M059J (cell line): ENCODE data around the gene CABCOCO1. TPM values are rescaled to one million over a fixed set of nuclear protein-coding genes. Genes with fewer than 3 reads are reported as not detected.

ENCODE experiments used
- DNase-seq: peaks from one replicate; pipeline ENCODE4 v3.0.0-alpha.2; 2012; ENCODE audit warnings: low read depth
- total RNA-seq: library from RNA; depleted of rRNA; stranded (reverse); fragments of >200 nt; shearing (Covaris generic); gene quantifications from 2 replicates; pipeline ENCODE4 v1.2.3, GENCODE V29; 2014; rRNA removed

The CABCOCO1 gene
- 0.96 and 3.6 TPM in 2 replicates for total RNA-seq

DNA sequence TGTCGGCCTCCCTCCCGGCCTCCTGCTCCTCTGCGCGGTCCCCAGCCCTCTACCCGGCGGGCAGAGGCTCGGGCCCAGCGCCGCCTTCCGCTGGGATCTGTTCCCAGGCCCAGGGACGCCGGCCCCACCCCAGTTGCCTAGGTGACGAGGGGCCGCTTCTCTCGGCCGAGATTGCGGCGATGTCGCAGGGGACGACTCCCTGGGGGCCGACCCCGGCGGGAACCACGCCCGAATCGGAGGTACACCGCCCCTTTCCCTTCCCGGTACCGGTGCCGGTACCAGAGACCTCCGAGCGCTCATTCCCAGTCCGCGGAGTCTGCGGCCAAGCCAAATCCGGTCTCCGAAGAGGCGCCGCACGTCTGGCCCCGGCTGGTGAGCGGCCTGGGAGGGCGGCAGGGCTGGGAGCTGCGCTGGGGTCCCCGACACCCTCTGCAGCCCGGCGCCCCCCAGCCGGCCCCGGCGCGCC, at the start of gene CABCOCO1:
Gene CABCOCO1, plus strand, starts transcription at position 136 of the 466 bp plus-strand sequence. Its CDS starts 44 bp downstream, at position 180.
- peak; percentile 80 for DNase-seq

DNA sequence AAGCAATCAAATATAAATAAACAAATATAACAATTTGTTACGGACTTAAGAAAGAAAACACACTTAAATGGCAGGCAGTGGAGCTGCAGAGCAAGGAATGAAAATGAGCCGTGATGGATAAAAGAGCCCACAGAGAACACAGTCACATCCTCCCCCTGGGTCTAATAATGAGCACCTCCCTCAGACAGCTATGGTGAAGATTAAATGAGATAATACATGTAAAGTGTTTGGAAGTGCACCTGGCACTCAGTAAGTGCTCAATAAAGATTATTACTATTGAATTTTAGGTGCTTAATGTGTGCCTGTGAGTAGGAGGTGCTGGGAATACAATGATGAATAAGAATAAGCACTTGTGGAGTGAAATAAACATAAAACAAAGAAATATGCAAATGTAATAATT, 49.1 kb upstream of the CABCOCO1 start:
- no peak for DNase-seq

- no peak for DNase-seq
Observed at GRCh38 chr10:61616611-61617010, 46.1 kb upstream of the CABCOCO1 start.

- DNase-seq = no peak
Observed at GRCh38 chr10:61617180-61617579, 45.5 kb upstream of the CABCOCO1 start.

DNA sequence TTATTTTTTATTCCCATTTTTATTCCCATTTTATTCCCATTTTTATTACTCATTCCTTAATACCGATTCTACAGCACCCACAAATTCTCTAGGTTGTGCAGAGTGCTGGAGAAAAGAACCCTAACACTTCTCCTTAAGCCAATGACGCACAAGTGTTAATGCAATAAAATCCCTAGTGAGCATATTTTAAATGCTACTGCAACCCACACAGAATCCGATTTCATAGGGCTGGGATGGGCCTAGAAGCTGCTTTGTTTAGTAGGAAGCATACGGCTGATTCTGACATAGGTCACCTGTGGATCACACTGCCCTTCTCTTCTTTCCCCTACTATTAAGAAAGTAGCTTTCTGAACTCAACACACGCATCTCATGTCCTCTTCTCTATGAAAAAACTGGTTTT, 45.1 kb upstream of the CABCOCO1 start:
- DNase-seq = no peak

DNA sequence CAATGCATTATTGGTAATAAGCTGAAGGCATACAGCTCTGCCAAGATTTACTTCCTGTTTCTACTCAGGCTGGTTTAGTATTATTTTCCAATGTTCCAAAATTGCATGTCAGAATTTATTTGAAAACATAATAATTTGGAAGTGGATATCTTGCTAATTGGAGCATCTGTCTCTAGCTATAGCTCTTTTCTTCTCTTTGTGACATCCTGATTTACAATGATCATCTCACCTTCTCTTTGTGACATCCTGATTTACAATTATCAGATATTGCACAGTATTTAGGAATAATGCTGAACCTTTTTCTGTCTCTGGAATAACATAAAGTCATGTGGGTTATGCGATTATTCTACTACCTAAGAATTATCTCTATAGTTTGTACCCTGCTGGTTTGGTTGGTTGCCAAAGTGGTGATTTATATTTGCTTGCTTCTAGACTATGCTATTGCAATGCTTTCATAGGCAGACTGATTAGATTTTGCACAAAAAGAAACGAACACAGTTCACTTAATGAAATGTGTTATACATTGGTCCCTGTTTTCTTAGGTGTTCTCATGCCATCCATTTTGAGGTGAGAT, 44.3 kb upstream of the CABCOCO1 start:
- no peak for DNase-seq

GRCh38 chr10:61620506-61620905, 42.2 kb upstream of the CABCOCO1 start:
- DNase-seq = no peak

DNA sequence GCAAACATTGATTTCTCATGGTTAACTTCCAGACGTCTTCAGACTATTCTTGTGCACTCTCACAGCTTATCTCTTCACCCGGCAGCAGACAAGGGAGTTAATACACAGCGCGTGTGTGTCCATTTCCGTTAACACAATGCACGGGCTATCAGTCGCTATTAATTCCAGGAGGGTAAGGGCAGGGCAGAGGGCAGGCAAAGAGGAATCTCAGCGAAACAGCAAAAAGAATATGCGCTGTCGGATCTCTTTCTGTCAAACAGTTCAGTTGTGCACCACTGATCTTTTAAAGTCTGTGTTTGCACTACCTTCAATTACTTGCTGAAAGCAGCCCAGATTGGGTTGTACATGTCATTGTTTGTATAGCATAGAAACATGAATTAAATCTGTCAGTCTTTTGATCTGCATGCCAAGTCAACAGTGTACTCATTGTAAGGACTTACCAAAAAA, 41.1 kb upstream of the CABCOCO1 start:
- no peak for DNase-seq

DNA sequence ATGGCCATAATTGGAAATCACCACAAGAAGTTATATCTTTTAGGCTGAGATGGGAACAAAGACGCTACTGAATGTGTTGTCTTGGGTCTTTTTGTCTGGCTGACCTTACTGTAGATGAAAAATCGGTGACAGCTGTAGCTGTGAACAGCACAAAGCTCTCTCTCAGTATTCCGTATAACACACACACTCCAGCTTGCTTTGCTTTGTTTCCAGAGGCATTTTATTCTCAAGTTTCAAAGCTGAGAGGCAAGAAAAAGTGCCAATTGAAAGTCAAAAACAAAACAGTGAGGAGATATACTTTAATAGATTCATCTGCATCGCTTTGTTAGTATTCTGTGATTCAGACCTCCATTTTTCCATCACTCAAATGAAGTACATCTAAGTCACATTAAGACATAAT, 39.6 kb upstream of the CABCOCO1 start:
- no peak for DNase-seq

- no peak for DNase-seq
Observed at GRCh38 chr10:61626209-61626608, 36.5 kb upstream of the CABCOCO1 start.

- DNase-seq = peak; percentile 64
Observed at GRCh38 chr10:61627266-61627665, 35.5 kb upstream of the CABCOCO1 start.

DNA sequence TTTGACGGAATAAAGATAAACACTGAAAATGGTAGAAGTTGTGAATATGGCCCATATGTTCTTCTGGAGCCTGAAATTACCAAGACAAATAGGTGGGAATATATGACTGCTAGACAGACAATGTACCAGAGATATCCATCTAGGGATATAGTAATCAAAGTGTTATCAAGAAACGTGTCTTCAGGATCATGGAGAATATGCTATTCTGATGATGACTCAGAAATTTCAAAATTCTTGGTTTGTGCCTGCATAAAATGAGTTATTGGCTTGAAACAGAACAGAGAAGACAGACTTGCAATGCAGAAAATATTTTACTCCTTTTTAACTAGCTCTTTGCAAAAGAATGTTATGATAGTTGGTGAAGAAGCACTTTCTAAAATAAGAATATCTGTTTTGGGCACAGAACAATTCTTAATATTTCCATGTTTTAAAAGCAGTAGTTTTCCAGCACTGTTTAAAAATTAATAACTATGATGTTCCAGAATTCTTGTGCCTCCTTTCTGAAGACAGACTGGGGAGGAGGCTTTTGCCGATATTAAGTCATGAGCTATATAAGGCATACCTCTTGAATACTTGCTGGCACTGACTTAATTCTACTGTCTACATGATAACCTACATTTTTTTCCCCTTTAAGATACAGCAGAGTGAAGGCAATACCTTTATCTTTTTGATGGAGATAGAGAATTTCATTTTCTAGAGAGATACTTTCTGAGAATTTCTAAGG, 34.4 kb upstream of the CABCOCO1 start:
- DNase-seq = peak; percentile 65

- DNase-seq = peak; percentile 95
Observed at GRCh38 chr10:61628875-61629513, 33.7 kb upstream of the CABCOCO1 start.

DNA sequence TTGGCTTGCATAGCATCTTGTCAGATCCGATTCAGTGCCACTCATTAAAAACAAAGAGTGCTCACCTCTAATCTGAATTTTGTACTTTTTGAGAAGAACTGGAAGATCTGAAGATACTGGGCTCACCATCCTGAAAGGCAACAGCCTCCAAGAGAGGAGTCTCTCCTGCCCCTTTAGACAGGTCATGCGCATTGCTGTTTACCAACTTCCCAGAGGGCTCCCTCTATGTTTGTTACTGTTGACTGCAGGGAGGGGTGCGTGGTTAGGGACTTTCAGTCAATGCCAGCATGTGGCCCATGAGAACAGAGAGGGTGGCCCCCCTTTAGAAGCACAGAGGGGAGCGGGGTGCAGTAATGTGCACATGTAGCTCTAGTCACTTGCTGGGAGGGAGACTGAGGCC, 33.2 kb upstream of the CABCOCO1 start:
- DNase-seq = no peak

DNA sequence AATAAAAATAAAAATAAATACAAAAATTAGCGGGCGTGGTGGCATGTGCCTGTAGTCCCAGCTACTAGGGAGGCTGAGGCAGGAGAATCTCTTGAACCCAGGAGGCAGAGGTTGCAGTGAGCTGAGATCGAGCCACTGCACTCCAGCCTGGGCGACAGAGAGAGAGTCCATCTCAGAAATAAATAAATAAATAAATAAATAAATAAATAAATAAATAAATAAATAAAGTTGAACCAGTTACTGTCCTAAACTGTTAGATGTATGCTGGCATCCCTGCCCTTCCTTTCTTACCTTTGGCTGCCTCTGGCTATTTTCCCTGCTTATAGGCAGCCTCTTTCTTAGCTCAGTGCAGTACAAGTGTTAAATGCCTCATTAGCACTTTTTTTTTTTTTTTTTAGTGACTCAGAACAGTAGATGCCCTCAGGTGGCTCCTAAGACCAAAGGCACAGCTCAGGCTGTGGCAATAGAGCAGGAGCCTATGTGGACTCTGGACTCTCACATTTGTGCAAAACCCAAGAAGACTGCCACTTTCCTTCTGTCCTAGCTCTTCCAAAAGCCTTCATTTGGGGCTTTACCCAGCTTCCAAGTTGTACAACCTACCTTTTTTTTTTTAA, 30.6 kb upstream of the CABCOCO1 start:
- DNase-seq = no peak

DNA sequence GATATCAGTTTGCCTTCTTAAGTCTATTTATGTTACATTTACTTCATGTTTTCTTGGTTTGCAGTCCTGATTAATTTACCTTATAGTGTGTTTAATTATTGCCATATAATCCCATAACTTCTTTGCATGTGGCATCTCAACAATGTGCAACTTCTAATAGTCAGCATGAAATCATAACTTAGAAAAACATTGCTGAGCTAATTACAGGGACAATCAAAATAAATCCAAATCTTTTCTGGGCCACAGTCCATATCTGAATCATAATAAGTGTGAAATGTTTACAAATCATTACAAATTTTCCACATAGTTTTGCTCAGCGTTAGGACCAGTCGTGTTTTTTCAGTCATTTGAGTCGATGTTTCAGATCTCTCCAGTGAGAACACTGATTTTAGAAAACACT, 29.1 kb upstream of the CABCOCO1 start:
- DNase-seq = peak; percentile 46

GRCh38 chr10:61634746-61635145, 28.0 kb upstream of the CABCOCO1 start:
- peak; percentile 83 for DNase-seq

DNA sequence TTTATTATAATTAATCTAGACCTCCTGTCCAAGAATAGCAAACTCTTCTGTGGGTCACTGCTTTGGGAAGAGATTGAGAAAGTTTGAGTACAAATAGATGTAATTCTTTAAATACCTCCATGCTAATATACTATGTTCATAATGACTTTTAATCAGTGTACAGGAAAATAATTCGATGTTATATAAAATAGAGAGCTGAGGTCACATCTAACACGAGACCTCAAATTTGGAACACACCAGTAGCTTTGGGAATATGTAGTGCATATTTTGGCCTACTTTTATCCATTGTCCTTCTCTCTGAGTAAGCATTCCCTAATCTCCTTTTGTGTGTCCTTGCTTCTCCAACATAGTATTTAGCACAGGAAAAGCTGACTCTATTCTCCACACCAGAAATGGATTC, 27.3 kb upstream of the CABCOCO1 start:
- DNase-seq = no peak

- DNase-seq = peak; percentile 84
Observed at GRCh38 chr10:61635932-61636331, 26.8 kb upstream of the CABCOCO1 start.

GRCh38 chr10:61639952-61640351, 22.8 kb upstream of the CABCOCO1 start:
- DNase-seq = no peak

DNA sequence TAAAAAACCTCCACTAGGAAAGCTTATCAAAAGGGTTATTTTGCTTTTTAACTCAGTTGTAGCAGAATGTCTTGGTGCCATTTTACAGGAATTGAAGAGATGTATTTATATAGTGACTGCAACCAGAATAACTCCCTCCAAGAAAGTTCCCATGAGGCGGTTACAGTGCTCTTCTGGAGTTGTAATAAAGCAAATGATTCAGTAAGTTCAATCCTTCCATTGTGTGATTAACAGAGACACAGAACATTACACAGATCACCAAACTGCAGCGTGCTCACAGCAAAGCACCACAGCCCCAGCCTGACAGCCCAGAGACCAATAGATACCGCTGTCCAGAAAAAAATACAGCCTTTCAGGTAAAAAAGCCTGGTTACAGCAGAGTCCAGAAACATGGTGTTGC, 21.9 kb upstream of the CABCOCO1 start:
- no peak for DNase-seq

DNA sequence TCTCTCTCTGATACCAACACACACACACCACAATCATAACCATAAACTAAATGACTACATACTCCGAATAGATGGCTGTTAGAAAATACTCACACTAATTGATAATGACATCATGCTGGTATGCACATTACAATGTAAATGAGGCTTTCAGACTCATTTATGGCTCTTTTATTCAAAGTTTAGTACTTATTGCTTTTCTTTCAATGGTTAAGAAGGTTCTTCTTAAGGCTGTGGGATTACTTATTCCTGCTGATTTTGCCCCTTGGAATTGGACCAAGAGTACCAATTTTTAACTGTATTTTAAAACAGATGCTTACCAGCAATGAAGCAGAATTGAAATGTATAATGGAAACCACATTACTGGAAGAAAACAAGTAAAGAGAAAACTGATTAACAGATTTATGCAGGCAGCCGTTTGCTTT, 20.6 kb upstream of the CABCOCO1 start:
- no peak for DNase-seq
